HG03575 (cell line): ENCODE data around the gene SLFN11.
"Not testable (repeated sequence)": the region's sequence is repeated elsewhere in the genome, so short reads cannot be mapped to it uniquely, and the experiment has no call there.

ENCODE experiments used
- ATAC-seq: cut with Tn5 transposase; IDR thresholded peaks from one replicate; pipeline ENCODE4 v1.9.1; 2021; ENCODE audit not compliant: unreplicated experiment, insufficient number of reproducible peaks, low FRiP score; ENCODE audit errors: extremely low read depth

Gene SLFN11

GRCh38 chr17:35368081-35368830 is 5.2 kb downstream of the SLFN11 start:
- no peak for ATAC-seq

GRCh38 chr17:35361027-35361426 is 12.4 kb downstream of the SLFN11 start:
- no peak for ATAC-seq

- no peak for ATAC-seq
Measured at GRCh38 chr17:35359398-35359797, 14.0 kb downstream of the SLFN11 start.

- ATAC-seq = no peak
Measured at GRCh38 chr17:35352284-35352683, 21.1 kb downstream of the SLFN11 start.

- no peak for ATAC-seq
Measured at GRCh38 chr17:35350493-35350892, 22.9 kb downstream of the SLFN11 start.

- ATAC-seq = no peak
Measured at GRCh38 chr17:35345926-35346771, 27.3 kb downstream of the SLFN11 start.

GRCh38 chr17:35345445-35345925 is 27.9 kb downstream of the SLFN11 start:
- ATAC-seq = no peak

GRCh38 chr17:35344262-35344661 is 29.2 kb downstream of the SLFN11 start:
- no peak for ATAC-seq

- ATAC-seq = no peak
Measured at GRCh38 chr17:35342276-35342675, 31.1 kb downstream of the SLFN11 start.

- ATAC-seq = no peak
Measured at GRCh38 chr17:35341411-35341992, 31.9 kb downstream of the SLFN11 start.

- ATAC-seq = no peak
Measured at GRCh38 chr17:35338230-35338629, 35.2 kb downstream of the SLFN11 start.

GRCh38 chr17:35337364-35337763 is 36.1 kb downstream of the SLFN11 start:
- ATAC-seq = no peak

- ATAC-seq = not testable (repeated sequence)
Measured at GRCh38 chr17:35333578-35333977, 39.8 kb downstream of the SLFN11 start.

- ATAC-seq = no peak
Measured at GRCh38 chr17:35322749-35323148, 50.7 kb downstream of the SLFN11 start.

GRCh38 chr17:35315971-35316370 is 57.5 kb downstream of the SLFN11 start:
- no peak for ATAC-seq

- no peak for ATAC-seq
Measured at GRCh38 chr17:35315283-35315682, 58.1 kb downstream of the SLFN11 start.

GRCh38 chr17:35314415-35315216 is 58.8 kb downstream of the SLFN11 start:
- no peak for ATAC-seq

GRCh38 chr17:35313875-35314409 is 59.5 kb downstream of the SLFN11 start:
- no peak for ATAC-seq
